GM12878 (cell line): ENCODE results near the gene KIAA1217. TPM values are rescaled to one million over a fixed set of nuclear protein-coding genes. Genes with fewer than 3 reads are reported as not detected.

Experiments used
- ATAC-seq: fragments of 200-7000 bp; cut with Tn5 transposase; 3 replicates; pipeline ENCODE4 v1.9.1; 2020; ENCODE audit warnings: mild to moderate bottlenecking, moderate library complexity
- BruUV-seq: library from RNA; stranded (reverse); fragments of 400-500 nt; replicated peaks from 2 replicates; lab custom pipeline; 2021; lab: Mats Ljungman, UMichigan
- CTCF ChIA-PET: fragments of 300-600 bp; sonication (Branson Sonifier 250); formaldehyde crosslinking; extraction: SDS; loops from one replicate; lab custom pipeline; 2021; ENCODE audit warnings: inconsistent platforms; lab: Yijun Ruan, JAX
- POLR2A ChIA-PET: fragments of 350-600 bp; formaldehyde crosslinking; extraction: SDS; loops from one replicate; lab custom pipeline; 2021; ENCODE audit warnings: inconsistent platforms; lab: Charles Lee
- RAD21 ChIA-PET: fragments of 300-600 bp; sonication (Branson Sonifier 250); formaldehyde crosslinking; loops from one replicate; lab custom pipeline; 2023; ENCODE audit warnings: antibody characterized with exemption; ENCODE audit not compliant: unreplicated experiment; lab: Charles Lee
- SMC1A ChIA-PET: fragments of 300-600 bp; sonication (Branson Sonifier 250); formaldehyde crosslinking; loops from one replicate; lab custom pipeline; 2023; ENCODE audit not compliant: unreplicated experiment, uncharacterized antibody; lab: Charles Lee
- DNase-seq: peaks from one replicate; pipeline ENCODE4 v3.0.0-alpha.2; 2011; ENCODE audit warnings: low read depth, low spot score
- FAIRE-seq: peaks from 3 replicates; lab custom pipeline; 2011; peaks lifted over from hg19 to GRCh38; lab: Jason Lieb, UNC
- H2AFZ ChIP-seq: 2 replicates; pipeline ENCODE4 v1.6.0; 2011; ENCODE audit warnings: low read depth, low read length, control low read depth; ENCODE audit not compliant: control insufficient read depth
- H3K27ac ChIP-seq: 2 replicates; pipeline ENCODE4 v1.5.1; 2011; ENCODE audit warnings: control low read depth; ENCODE audit not compliant: control insufficient read depth, insufficient read depth
- H3K27me3 ChIP-seq, 2 experiments: replicated peaks in 1 of 2; 2 replicates each; pipeline versions ENCODE4 v1.6.0 to v1.6.1; 2011; ENCODE audit warnings: low read length in 1 of 2; ENCODE audit not compliant: control insufficient read depth in 2 of 2, insufficient read depth in 2 of 2
- H3K36me3 ChIP-seq, 2 experiments: 2 replicates each; pipeline ENCODE4 v1.5.1; 2011; ENCODE audit warnings: low read length in 1 of 2; ENCODE audit not compliant: control insufficient read depth in 2 of 2, insufficient read depth in 2 of 2
- H3K4me1 ChIP-seq: 2 replicates; pipeline ENCODE4 v1.6.1; 2011; ENCODE audit warnings: mild to moderate bottlenecking, low read length, moderate library complexity, mixed read lengths; ENCODE audit not compliant: control insufficient read depth, insufficient read depth
- H3K4me2 ChIP-seq: 2 replicates; pipeline ENCODE4 v1.6.0; 2011; ENCODE audit warnings: control low read depth; ENCODE audit not compliant: control insufficient read depth, insufficient read depth
- H3K4me3 ChIP-seq: fragments of 200-600 bp; sonication (generic); 2 replicates; pipeline ENCODE4 v1.5.1; 2016
- H3K79me2 ChIP-seq: 2 replicates; pipeline ENCODE4 v1.6.0; 2011; ENCODE audit warnings: low read length; ENCODE audit not compliant: control insufficient read depth, insufficient read depth
- H3K9ac ChIP-seq: 2 replicates; pipeline ENCODE4 v1.8.0; 2011; ENCODE audit warnings: low read length, control low read depth, mixed read lengths; ENCODE audit not compliant: control insufficient read depth, insufficient read depth
- H3K9me3 ChIP-seq: replicated peaks from 3 replicates; pipeline ENCODE4 v1.5.1; 2011; ENCODE audit warnings: mild to moderate bottlenecking, low read length; ENCODE audit not compliant: control insufficient read depth, insufficient read depth
- H4K20me1 ChIP-seq: 2 replicates; pipeline ENCODE4 v1.6.0; 2011; ENCODE audit not compliant: control insufficient read depth, insufficient read depth
- CEBPB ChIP-seq, 2 experiments: fragments of 150-350 bp in 1 of 2; IDR thresholded peaks; 2 replicates each; pipeline ENCODE4 v1.6.1; 2012 to 2014; ENCODE audit warnings: low read depth in 2 of 2, low read length in 2 of 2, borderline replicate concordance in 1 of 2, inconsistent platforms in 1 of 2
- CHD1 ChIP-seq: IDR thresholded peaks from 2 replicates; pipeline ENCODE4 v1.6.1; 2012; ENCODE audit warnings: low read depth, low read length, improper control_type of control experiment
- FOXK2 ChIP-seq: fragments of 450-650 bp; IDR thresholded peaks from 2 replicates; pipeline ENCODE4 v1.6.1; 2017; ENCODE audit warnings: mild to moderate bottlenecking, moderate library complexity
- GABPA ChIP-seq: IDR thresholded peaks from 2 replicates; pipeline ENCODE4 v1.6.1; 2014; ENCODE audit warnings: antibody characterized with exemption, low read depth, mild to moderate bottlenecking, inconsistent platforms
- NRF1 ChIP-seq: conservative IDR thresholded peaks from 2 replicates; pipeline ENCODE4 v1.6.1; 2011; ENCODE audit warnings: mild to moderate bottlenecking, low read depth, low read length, improper control_type of control experiment
- SMAD5 ChIP-seq: IDR thresholded peaks from 2 replicates; pipeline ENCODE4 v1.6.1; 2016; ENCODE audit warnings: antibody characterized with exemption, low read depth
- TCF3 ChIP-seq: IDR thresholded peaks from 2 replicates; pipeline ENCODE4 v1.6.1; 2012; ENCODE audit warnings: low read depth, mild to moderate bottlenecking, low read length, borderline replicate concordance; ENCODE audit not compliant: insufficient read depth
- ZNF24 ChIP-seq: fragments of 450-650 bp; IDR thresholded peaks from 2 replicates; pipeline ENCODE4 v1.6.1; 2017; ENCODE audit warnings: antibody characterized with exemption, mild to moderate bottlenecking
- WGBS: methylation state at CpG from one replicate; pipeline ENCODE4 v1.1.6; 2016; ENCODE audit warnings: low lambda C conversion rate; ENCODE audit not compliant: insufficient replicate concordance, insufficient coverage; ENCODE audit errors: missing lambda C conversion rate; 5-methylcytosine and 5-hydroxymethylcytosine counted together
- in situ Hi-C: fragments of 300-500 bp; cut with MboI; formaldehyde crosslinking; loops from 9 replicates; pipeline ENCODE4 v1.14.3; 2018; ENCODE audit warnings: mixed read lengths
- intact Hi-C: fragments of 100-400 bp; cut with micrococcal nuclease; formaldehyde crosslinking; loops from one replicate; pipeline ENCODE4 v1.14.2; 2022; ENCODE audit not compliant: unreplicated experiment
- polyA plus RNA-seq, 11 experiments: library from polyadenylated mRNA; depleted of rRNA in 4 of 11; unstranded in 6 of 11; stranded (reverse) in 5 of 11; fragments of >200 nt; fragmentation: Nextera tagmentation in 4 of 11; fragmentation: Illumina TruSeq in 1 of 11; extraction: Ambion mirVana in 4 of 11; extraction: Trizol in 1 of 11; gene quantifications; 1 replicate in 1 of 11; 2 replicates in 10 of 11; pipeline versions ENCODE4 v1.2.1 to v1.2.3, GENCODE V29; 2011 to 2016; ENCODE audit warnings: inconsistent platforms in 2 of 11, missing spikeins in 2 of 11, low read depth in 1 of 11
- total RNA-seq, 4 experiments: library from RNA; depleted of rRNA in 3 of 4; stranded (reverse); fragments of >200 nt in 3 of 4; fragmentation: Illumina TruSeq in 1 of 4; extraction: Trizol in 1 of 4; gene quantifications; 2 replicates each; pipeline versions ENCODE4 v1.2.1 to v1.2.3, GENCODE V29; 2013 to 2021
- TF ChIP-seq, protein P1 (sequence below): fragments of 450-650 bp; formaldehyde crosslinking; IDR thresholded peaks from 2 replicates; pipeline ENCODE4 v1.5.0; 2022; ENCODE audit warnings: mild to moderate bottlenecking, missing genetic modification characterization

The KIAA1217 gene
- total and polyA plus RNA-seq, 10 of the 15 experiments (the other 5 are each of a cell fraction or from before 2014, with no cell fraction given), result 0.57 to 3.8 (median 2.1) TPM

DNA sequence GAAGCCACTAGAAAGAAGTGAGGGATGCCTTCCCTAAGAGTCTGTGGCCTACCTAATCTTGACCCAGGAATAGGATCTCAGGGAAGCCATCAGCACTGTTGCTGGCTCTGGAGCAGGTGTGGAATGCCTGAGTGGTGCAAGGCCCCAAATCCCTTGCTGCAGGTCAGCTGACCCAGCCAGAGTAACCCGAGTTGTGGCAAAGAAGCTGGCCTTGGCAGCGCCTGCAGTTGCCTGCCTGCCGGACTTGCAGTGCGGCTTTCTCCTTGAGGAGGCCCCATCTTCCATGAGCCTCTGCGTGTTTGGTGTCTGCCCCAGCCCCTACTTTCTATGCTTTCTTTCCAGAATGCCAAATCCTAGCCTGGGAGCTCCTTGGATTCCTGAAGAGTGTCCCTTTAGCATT lies 5.8 kb downstream of the KIAA1217 start:
- 54% methylated on average over 5 of the region's 5 CpGs for whole genome bisulfite sequencing
- H3K9me3 ChIP-seq, result no peaks in the 10 kb centered on the region; the same call in 2 of the 3 replicates
- no peak for TF ChIP-seq TCF3
- TF ChIP-seq CEBPB (IDR thresholded peaks at IDR 0.05; ENCODE audit: borderline replicate concordance in 1 of 2, low read depth in 2 of 2, low read length in 2 of 2), result no peak
- no peak for TF ChIP-seq FOXK2
- no peak for TF ChIP-seq SMAD5
- TF ChIP-seq GABPA, result no peak
- no peak for TF ChIP-seq ZNF24
- TF ChIP-seq CHD1, result no peak
- TF ChIP-seq, protein P1, sequence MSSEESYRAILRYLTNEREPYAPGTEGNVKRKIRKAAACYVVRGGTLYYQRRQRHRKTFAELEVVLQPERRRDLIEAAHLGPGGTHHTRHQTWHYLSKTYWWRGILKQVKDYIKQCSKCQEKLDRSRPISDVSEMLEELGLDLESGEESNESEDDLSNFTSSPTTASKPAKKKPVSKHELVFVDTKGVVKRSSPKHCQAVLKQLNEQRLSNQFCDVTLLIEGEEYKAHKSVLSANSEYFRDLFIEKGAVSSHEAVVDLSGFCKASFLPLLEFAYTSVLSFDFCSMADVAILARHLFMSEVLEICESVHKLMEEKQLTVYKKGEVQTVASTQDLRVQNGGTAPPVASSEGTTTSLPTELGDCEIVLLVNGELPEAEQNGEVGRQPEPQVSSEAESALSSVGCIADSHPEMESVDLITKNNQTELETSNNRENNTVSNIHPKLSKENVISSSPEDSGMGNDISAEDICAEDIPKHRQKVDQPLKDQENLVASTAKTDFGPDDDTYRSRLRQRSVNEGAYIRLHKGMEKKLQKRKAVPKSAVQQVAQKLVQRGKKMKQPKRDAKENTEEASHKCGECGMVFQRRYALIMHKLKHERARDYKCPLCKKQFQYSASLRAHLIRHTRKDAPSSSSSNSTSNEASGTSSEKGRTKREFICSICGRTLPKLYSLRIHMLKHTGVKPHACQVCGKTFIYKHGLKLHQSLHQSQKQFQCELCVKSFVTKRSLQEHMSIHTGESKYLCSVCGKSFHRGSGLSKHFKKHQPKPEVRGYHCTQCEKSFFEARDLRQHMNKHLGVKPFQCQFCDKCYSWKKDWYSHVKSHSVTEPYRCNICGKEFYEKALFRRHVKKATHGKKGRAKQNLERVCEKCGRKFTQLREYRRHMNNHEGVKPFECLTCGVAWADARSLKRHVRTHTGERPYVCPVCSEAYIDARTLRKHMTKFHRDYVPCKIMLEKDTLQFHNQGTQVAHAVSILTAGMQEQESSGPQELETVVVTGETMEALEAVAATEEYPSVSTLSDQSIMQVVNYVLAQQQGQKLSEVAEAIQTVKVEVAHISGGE (CRISPR knock-in tag), result no peak
- TF ChIP-seq NRF1, result no peak
- SMC1A ChIA-PET, result interaction anchor here (0.6 to 1.8 kb wide), 6 partner anchors 8 to 304 kb away, joined by 3 to 6 read pairs (median 4); no protein-coding TSS in a partner anchor
- H4K20me1 ChIP-seq, result no peaks in the 10 kb centered on the region
- no peak overlapping the region for H3K4me2 ChIP-seq
- H3K27ac ChIP-seq, result no peak overlapping the region
- intact Hi-C loops (no loop called here), in situ Hi-C loops (no loop called here)
- no peaks in the 10 kb centered on the region; the same call in 1 of the 2 replicates for H3K4me1 ChIP-seq
- no peak overlapping the region for H2AFZ ChIP-seq
- FAIRE-seq, result no peak
- no TSS peak for BruUV-seq
- no peaks in the 10 kb centered on the region for H3K27me3 ChIP-seq
- RAD21 ChIA-PET, result interaction anchor here (1.2 to 1.6 kb wide), 2 partner anchors 169 to 303 kb away, joined by 3 to 4 read pairs; no protein-coding TSS in a partner anchor
- no peaks in the 10 kb centered on the region for H3K36me3 ChIP-seq
- DNase-seq, result no peak
- ATAC-seq, result no peak
- CTCF ChIA-PET, result interaction anchor here (1.0 to 1.3 kb wide), 3 partner anchors 22 to 204 kb away, joined by 3 to 4 read pairs (median 3); no protein-coding TSS in a partner anchor
- H3K4me3 ChIP-seq, result no peak overlapping the region
- H3K79me2 ChIP-seq, result no peaks in the 10 kb centered on the region; the same call in 1 of the 2 replicates
- H3K9ac ChIP-seq, result no peak overlapping the region
- POLR2A ChIA-PET, result no interaction called here
